HepG2 (cell line): ENCODE measurements around the gene CD46. TPM values are rescaled to one million over a fixed set of nuclear protein-coding genes. Genes with fewer than 3 reads are reported as not detected.

ENCODE experiments used
- AGO1 ChIP-seq: fragments of 200-400 bp; formaldehyde crosslinking; IDR thresholded peaks from 2 replicates; pipeline ENCODE4 v1.6.1; 2017; ENCODE audit warnings: mild to moderate bottlenecking, low read depth, low read length, moderate library complexity; ENCODE audit not compliant: poor library complexity, severe bottlenecking
- ATF7 ChIP-seq, 2 experiments: fragments of 450-650 bp in 1 of 2; sonication (generic) in 1 of 2; formaldehyde crosslinking in 1 of 2; IDR thresholded peaks; 2 replicates each; pipeline versions ENCODE4 v1.4.0 to v1.6.1; 2016 to 2020; ENCODE audit warnings: antibody characterized with exemption in 1 of 2, mild to moderate bottlenecking in 1 of 2, missing genetic modification reagents in 1 of 2
- GFI1 ChIP-seq: sonication (generic); formaldehyde crosslinking; IDR thresholded peaks from 2 replicates; pipeline ENCODE4 v1.5.0; 2020; ENCODE audit warnings: missing genetic modification reagents, mild to moderate bottlenecking, borderline replicate concordance
- KLF6 ChIP-seq: IDR thresholded peaks from 2 replicates; pipeline ENCODE4 v1.8.0; 2016; ENCODE audit warnings: missing biosample characterization, missing genetic modification reagents
- MYC ChIP-seq: sonication (generic); formaldehyde crosslinking; IDR thresholded peaks from 2 replicates; pipeline ENCODE4 v1.9.0; 2021; ENCODE audit warnings: missing genetic modification reagents, borderline replicate concordance
- POGZ ChIP-seq: sonication (generic); formaldehyde crosslinking; IDR thresholded peaks from 2 replicates; pipeline ENCODE4 v1.4.0; 2020; ENCODE audit warnings: mild to moderate bottlenecking, missing genetic modification reagents
- SALL1 ChIP-seq: sonication (generic); formaldehyde crosslinking; IDR thresholded peaks from 2 replicates; pipeline ENCODE4 v1.8.0; 2022; ENCODE audit warnings: mild to moderate bottlenecking, missing genetic modification reagents
- SUZ12 ChIP-seq: fragments of 150-350 bp; IDR thresholded peaks from 2 replicates; pipeline ENCODE4 v1.6.1; 2014; ENCODE audit warnings: low read depth, low read length
- ZMYM4 ChIP-seq: sonication (generic); formaldehyde crosslinking; IDR thresholded peaks from 2 replicates; pipeline ENCODE4 v1.8.1; 2023; ENCODE audit warnings: mild to moderate bottlenecking, missing genetic modification reagents
- ZNF407 ChIP-seq: sonication (generic); formaldehyde crosslinking; IDR thresholded peaks from one replicate; pipeline ENCODE4 v1.5.1; 2020; ENCODE audit warnings: mild to moderate bottlenecking, missing genetic modification reagents; ENCODE audit errors: not compliant biosample characterization
- ZNF672 ChIP-seq: sonication (generic); formaldehyde crosslinking; IDR thresholded peaks from 2 replicates; pipeline ENCODE4 v1.8.1; 2022; ENCODE audit warnings: missing genetic modification reagents
- polyA plus RNA-seq, 8 experiments: library from polyadenylated mRNA; depleted of rRNA in 3 of 8; stranded (reverse) in 7 of 8; unstranded in 1 of 8; fragments of >200 nt; fragmentation: Illumina TruSeq in 4 of 8; extraction: Trizol in 4 of 8; gene quantifications; 2 replicates each; pipeline versions ENCODE4 v1.2.1 to v1.2.3, GENCODE V29; 2011 to 2016; ENCODE audit warnings: low read depth in 4 of 8, missing spikeins in 1 of 8, mixed read lengths in 1 of 8; ENCODE audit not compliant: insufficient read depth in 1 of 8
- total RNA-seq, 5 experiments: library from RNA; depleted of rRNA; stranded (reverse); fragments of >200 nt; fragmentation: Illumina TruSeq; extraction: Trizol; gene quantifications; 2 replicates each; pipeline ENCODE4 v1.2.3, GENCODE V29; 2016; ENCODE audit warnings: low read depth in 1 of 5
- TF ChIP-seq, protein P1 (sequence below): sonication (generic); formaldehyde crosslinking; IDR thresholded peaks from 2 replicates; pipeline ENCODE4 v1.5.1; 2020; ENCODE audit warnings: missing genetic modification reagents, mild to moderate bottlenecking, borderline replicate concordance
- TF ChIP-seq, protein P2 (sequence below): sonication (generic); formaldehyde crosslinking; IDR thresholded peaks from 2 replicates; pipeline ENCODE4 v1.9.0; 2021; ENCODE audit warnings: missing genetic modification reagents, borderline replicate concordance
- TF ChIP-seq, protein P3 (sequence below): sonication (generic); formaldehyde crosslinking; conservative IDR thresholded peaks from 2 replicates; pipeline ENCODE4 v1.8.0; 2022; ENCODE audit warnings: missing genetic modification reagents

The CD46 gene
- total and polyA plus RNA-seq, 2 of the 13 experiments (the other 11 are each of a cell fraction or from before 2014, with no cell fraction given) = 130 to 277 TPM

DNA sequence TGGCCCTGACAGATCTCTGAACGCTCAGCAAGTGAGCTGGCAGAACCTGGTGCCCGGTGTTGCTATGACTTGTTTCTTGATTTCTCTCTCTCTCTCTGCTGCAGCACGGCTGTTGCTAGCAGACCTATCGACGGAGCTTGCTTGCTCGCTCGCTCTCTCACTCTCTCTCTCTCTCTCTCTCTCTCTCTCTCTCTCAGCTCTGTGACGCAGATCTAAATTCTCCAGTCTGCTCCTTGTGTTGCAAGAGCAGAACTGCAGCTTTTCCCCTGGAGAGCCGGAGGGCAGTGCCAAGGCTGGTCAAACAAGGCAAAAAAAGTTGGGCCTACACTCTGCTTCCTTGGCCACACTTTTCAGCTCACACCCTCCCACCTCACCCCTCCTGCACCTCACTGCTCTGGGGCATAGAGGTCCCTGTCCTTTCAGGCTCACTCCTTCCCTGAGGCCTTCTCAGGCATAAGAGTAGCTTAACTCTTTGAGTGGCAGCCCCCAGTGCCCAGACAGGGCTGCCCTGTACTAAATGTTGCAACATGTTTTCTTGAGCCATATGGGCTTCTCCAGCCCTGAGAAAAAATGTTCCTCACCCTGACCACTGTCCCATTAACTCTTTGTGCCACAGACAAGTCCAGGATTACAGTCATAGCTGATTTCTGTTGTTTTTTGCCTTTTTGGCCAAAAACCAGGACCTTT lies 72.2 kb downstream of the CD46 start (continued):
- no peak for TF ChIP-seq ZNF407 (CRISPR knock-in tag)
- no peak for TF ChIP-seq KLF6 (CRISPR knock-in tag)
- TF ChIP-seq MYC (CRISPR knock-in tag) = 0 out of 2 replicates have a peak, but pooled peaks have one; percentile 34
- no peak for TF ChIP-seq GFI1
- no peak for TF ChIP-seq AGO1
- TF ChIP-seq, protein P1, sequence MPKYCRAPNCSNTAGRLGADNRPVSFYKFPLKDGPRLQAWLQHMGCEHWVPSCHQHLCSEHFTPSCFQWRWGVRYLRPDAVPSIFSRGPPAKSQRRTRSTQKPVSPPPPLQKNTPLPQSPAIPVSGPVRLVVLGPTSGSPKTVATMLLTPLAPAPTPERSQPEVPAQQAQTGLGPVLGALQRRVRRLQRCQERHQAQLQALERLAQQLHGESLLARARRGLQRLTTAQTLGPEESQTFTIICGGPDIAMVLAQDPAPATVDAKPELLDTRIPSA (CRISPR knock-in tag) = no peak
- TF ChIP-seq ZMYM4 (CRISPR knock-in tag) = peak; percentile 57
- TF ChIP-seq, protein P2, sequence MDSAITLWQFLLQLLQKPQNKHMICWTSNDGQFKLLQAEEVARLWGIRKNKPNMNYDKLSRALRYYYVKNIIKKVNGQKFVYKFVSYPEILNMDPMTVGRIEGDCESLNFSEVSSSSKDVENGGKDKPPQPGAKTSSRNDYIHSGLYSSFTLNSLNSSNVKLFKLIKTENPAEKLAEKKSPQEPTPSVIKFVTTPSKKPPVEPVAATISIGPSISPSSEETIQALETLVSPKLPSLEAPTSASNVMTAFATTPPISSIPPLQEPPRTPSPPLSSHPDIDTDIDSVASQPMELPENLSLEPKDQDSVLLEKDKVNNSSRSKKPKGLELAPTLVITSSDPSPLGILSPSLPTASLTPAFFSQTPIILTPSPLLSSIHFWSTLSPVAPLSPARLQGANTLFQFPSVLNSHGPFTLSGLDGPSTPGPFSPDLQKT (CRISPR knock-in tag) = no peak
- TF ChIP-seq, protein P3, sequence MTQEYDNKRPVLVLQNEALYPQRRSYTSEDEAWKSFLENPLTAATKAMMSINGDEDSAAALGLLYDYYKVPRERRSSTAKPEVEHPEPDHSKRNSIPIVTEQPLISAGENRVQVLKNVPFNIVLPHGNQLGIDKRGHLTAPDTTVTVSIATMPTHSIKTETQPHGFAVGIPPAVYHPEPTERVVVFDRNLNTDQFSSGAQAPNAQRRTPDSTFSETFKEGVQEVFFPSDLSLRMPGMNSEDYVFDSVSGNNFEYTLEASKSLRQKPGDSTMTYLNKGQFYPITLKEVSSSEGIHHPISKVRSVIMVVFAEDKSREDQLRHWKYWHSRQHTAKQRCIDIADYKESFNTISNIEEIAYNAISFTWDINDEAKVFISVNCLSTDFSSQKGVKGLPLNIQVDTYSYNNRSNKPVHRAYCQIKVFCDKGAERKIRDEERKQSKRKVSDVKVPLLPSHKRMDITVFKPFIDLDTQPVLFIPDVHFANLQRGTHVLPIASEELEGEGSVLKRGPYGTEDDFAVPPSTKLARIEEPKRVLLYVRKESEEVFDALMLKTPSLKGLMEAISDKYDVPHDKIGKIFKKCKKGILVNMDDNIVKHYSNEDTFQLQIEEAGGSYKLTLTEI (CRISPR knock-in tag) = no peak
- no peak for TF ChIP-seq ZNF672 (CRISPR knock-in tag)
- TF ChIP-seq POGZ (CRISPR knock-in tag) = peak; percentile 33; the same call in 1 of the 2 replicates
- peak; percentile 22; the same call in 1 of the 2 replicates for TF ChIP-seq ATF7 (IDR thresholded peaks at IDR 0.05)
- no peak for TF ChIP-seq ATF7 (CRISPR knock-in tag; IDR thresholded peaks at IDR 0.05)
- TF ChIP-seq SALL1 (CRISPR knock-in tag) = peak; percentile 75
- TF ChIP-seq SUZ12 = no peak
